GM12873 (cell line): ENCODE results near the gene ZSCAN21.

ENCODE experiments used
- TF ChIP-seq, protein P1 (sequence below): IDR thresholded peaks from 2 replicates; pipeline ENCODE4 v1.5.1; 2012; ENCODE audit warnings: low read depth, mild to moderate bottlenecking, moderate library complexity, low read length, control low read depth; ENCODE audit not compliant: insufficient read depth; ENCODE audit errors: missing control alignments

The ZSCAN21 gene

DNA sequence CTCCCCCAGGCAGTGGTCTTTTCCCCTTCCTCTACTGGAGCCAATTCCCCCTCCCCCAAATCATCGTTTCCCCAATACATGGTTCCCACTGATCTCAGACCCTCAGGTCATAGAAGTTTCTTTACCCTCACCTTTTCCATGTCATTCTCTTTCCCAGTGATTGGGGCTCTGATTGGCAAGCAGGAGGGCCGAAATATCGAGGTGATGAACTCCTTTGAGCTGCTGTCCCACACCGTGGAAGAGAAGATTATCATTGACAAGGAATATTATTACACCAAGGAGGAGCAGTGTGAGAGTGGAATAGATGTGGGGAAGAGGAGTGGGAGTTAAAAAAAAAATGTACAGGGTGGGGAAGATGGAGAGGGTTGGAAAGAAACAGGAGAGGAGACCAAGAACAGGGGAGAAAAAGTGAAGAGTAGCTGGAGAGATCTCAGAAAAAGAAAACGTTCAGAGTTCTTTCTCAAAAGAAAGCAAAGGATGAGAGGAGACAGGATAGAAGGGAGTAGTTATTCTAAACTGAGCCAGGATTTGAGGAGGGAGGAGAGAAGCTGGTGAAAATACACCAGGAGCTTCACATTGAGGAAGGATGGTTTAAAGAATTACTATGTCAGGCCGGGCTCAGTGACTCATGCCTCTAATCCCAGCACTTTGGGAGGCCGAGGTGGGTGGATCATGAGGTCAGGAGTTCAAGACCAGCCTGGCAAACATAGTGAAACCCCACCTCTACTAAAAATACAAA, 40.1 kb downstream of the ZSCAN21 start:
- TF ChIP-seq, protein P1, sequence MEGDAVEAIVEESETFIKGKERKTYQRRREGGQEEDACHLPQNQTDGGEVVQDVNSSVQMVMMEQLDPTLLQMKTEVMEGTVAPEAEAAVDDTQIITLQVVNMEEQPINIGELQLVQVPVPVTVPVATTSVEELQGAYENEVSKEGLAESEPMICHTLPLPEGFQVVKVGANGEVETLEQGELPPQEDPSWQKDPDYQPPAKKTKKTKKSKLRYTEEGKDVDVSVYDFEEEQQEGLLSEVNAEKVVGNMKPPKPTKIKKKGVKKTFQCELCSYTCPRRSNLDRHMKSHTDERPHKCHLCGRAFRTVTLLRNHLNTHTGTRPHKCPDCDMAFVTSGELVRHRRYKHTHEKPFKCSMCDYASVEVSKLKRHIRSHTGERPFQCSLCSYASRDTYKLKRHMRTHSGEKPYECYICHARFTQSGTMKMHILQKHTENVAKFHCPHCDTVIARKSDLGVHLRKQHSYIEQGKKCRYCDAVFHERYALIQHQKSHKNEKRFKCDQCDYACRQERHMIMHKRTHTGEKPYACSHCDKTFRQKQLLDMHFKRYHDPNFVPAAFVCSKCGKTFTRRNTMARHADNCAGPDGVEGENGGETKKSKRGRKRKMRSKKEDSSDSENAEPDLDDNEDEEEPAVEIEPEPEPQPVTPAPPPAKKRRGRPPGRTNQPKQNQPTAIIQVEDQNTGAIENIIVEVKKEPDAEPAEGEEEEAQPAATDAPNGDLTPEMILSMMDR, result no peak

DNA sequence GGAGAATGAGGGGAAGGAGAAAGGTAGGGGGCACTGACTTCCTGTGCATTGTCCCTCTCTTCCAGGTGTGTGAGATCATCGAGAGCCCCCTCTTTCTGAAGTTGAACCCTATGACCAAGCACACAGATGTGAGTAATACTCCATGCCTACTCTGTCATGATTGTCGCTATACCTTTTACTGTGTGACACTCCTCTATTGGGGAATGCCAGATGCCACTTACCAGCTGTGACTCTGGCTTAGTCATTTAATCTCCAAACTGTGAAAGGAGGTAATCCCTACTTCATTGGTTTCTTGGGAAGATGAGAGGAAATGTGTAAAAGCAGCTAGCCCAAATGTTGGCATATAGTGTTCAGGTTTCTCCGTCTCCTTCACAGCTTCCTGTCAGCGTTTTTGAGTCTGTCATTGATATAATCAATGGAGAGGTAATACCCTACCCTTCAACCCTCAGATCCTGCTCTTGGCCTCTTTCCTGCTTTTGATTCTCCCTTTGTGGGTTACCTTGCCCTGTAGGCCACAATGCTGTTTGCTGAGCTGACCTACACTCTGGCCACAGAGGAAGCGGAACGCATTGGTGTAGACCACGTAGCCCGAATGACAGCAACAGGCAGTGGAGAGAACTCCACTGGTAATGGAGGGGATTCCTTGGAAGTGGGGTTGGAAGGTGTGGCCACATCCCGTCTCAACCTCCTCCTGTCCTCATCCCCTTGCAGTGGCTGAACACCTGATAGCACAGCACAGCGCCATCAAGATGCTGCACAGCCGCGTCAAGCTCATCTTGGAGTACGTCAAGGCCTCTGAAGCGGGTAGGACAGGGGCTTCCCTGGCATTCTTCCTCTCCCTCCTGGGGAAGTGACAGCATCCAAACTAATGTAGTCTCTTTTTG, 41.2 kb downstream of the ZSCAN21 start:
- TF ChIP-seq, protein P1, result no peak

DNA sequence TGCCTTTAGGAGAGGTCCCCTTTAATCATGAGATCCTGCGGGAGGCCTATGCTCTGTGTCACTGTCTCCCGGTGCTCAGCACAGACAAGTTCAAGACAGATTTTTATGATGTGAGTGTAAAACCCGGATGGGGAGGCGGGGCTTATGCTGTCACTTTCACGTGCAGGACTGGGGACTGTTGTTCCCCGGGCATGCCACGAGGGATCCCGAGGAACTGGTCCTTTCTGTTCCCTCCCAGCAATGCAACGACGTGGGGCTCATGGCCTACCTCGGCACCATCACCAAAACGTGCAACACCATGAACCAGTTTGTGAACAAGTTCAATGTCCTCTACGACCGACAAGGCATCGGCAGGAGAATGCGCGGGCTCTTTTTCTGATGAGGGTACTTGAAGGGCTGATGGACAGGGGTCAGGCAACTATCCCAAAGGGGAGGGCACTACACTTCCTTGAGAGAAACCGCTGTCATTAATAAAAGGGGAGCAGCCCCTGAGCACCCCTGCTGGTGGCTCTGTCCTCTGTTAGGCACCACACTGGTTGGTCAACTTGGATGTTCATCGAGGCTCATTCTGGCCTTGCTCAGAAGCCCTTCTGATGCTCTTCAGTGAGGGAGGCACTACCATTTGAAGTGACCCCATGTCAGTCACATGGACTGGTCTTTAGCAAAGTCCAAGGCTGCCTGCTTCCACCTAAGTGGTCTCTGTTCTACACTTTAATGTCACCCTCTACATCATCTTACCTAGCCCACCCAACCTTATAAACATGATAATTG, 42.0 kb downstream of the ZSCAN21 start:
- TF ChIP-seq, protein P1, result peak; percentile 29

DNA sequence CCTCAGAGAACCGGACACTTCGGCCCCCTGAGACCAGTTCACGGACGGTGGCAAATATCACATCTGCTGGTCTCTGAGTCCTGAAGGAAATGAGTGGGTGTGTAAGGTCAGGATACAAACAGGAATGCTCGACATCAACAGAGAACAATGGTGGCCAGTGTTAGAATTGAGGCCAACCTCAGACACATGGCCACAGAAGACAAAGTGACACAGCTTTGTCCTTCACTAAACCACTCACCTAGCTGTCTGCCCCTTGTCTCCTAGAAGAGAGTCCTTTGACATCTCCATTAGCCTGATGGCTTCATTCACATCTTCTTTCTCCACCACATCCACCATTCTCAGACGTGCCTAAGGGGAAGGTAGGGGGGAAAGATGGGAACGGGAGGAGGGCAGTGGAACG, 43.5 kb downstream of the ZSCAN21 start:
- TF ChIP-seq, protein P1, result no peak

DNA sequence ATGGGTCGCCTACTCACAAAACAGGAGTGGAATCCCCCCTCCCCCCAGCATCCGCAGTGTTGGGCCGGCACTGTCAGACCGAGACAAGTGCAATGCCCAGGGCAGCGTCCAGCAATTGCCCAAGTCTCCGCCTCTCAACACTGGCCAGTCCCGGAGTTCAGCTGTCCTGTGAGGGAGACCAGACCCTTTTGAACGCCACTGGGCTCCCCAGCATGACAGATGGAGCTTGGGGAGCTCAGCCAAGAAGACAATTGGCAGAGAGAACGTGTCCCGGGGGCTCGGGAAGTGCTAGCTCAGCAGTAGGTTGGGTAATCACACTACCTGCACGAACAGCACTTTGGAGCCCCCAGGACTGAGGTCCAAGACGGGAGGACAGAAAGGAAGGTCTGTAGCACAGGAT, 43.9 kb downstream of the ZSCAN21 start:
- TF ChIP-seq, protein P1, result no peak

DNA sequence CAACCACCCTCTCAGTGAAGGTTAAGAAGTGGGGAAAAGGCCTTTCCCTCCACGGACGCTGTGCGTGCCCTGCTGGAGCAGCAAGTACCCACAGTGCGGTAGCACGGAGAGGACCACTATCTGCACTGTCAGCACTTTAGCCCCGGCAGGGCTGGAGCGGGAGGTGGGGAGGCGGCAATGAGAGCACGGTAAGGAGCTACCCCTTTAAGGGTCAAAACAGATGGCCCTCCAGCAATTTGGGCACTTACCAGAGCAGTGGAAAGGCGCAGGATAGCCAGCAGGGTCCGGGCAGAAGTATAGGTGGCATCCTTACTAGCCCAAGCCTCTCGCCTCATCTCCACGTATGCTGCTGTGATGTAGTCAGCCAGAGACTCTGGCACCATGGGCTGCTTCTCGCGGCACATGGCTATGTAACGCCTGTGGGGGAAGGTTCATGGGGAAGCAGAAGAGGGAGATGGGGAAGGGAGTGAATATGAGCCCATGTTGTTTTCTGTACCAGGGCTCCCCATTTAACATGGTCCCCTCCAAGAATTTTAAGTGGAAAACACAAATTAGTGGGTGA, 44.4 kb downstream of the ZSCAN21 start:
- TF ChIP-seq, protein P1, result no peak

DNA sequence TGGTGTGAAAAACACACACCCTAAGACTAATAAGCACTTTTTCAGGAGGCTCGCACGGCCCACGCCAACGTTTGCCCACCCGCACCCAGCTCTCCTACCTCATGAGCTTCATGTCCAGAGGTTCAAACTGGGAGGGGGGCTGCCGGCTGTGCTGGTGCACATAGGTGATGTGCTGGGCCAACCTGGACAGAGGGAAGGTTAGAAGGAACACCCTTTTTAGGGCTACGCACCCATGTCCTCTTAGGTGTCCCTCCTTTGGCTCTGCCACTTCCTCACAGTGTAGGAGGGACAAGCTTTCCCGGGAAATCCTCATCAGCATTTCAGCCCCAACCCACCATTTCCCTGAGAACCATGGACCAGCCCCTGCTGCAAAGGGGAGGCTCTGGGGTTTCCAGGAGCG, 45.7 kb downstream of the ZSCAN21 start:
- TF ChIP-seq, protein P1, result no peak
